Measurements from ENCODE around the gene SYNDIG1. TPM values are rescaled to one million over a fixed set of nuclear protein-coding genes. Genes with fewer than 3 reads are reported as not detected.

Gene SYNDIG1
- total RNA-seq, 1 experiment from 2014 or later: not detected

DNA sequence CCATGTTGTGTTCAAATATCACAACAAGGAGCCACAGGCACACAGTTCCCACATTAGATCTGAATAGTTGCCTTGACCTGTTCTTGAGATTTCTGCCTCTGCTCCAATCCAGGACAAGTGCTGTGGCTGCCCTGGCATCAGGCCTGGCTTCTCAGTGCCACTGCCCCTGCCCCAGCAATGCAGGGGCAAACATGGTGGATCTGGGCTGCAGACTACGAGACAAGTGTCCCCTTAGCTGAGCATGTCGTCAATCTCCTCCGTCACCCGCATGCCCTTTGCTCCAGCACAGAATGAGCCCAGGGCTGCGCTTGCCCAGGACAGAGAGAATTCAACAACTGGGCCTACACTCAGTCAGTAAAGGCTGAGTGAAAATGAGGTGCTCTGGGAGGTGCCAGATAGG lies 201.6 kb downstream of the SYNDIG1 start:
- Mint-ChIP-seq H3K4me3 (ENCODE audit: low read depth, unreplicated experiment) (no peak overlapping the region), H3K9me3 (ENCODE audit: low read depth, unreplicated experiment) (no peaks in the 10 kb centered on the region), H3K36me3 (ENCODE audit: insufficient read depth, unreplicated experiment) (no peaks in the 10 kb centered on the region), H3K27me3 (ENCODE audit: unreplicated experiment) (no peaks in the 10 kb centered on the region), H3K4me1 (ENCODE audit: low read depth, unreplicated experiment) (no peaks in the 10 kb centered on the region), H3K27ac (ENCODE audit: unreplicated experiment) (no peak overlapping the region)
- intact Hi-C loops (cut with micrococcal nuclease; ENCODE audit: unreplicated experiment): no loop called here
- no peak for DNase-seq
- BruUV-seq (replicated peaks): no TSS peak
- CTCF ChIA-PET: no interaction called here
- TF ChIP-seq, protein P1, sequence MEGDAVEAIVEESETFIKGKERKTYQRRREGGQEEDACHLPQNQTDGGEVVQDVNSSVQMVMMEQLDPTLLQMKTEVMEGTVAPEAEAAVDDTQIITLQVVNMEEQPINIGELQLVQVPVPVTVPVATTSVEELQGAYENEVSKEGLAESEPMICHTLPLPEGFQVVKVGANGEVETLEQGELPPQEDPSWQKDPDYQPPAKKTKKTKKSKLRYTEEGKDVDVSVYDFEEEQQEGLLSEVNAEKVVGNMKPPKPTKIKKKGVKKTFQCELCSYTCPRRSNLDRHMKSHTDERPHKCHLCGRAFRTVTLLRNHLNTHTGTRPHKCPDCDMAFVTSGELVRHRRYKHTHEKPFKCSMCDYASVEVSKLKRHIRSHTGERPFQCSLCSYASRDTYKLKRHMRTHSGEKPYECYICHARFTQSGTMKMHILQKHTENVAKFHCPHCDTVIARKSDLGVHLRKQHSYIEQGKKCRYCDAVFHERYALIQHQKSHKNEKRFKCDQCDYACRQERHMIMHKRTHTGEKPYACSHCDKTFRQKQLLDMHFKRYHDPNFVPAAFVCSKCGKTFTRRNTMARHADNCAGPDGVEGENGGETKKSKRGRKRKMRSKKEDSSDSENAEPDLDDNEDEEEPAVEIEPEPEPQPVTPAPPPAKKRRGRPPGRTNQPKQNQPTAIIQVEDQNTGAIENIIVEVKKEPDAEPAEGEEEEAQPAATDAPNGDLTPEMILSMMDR (IDR thresholded peaks at IDR 0.05; ENCODE audit: unreplicated experiment): no peak

DNA sequence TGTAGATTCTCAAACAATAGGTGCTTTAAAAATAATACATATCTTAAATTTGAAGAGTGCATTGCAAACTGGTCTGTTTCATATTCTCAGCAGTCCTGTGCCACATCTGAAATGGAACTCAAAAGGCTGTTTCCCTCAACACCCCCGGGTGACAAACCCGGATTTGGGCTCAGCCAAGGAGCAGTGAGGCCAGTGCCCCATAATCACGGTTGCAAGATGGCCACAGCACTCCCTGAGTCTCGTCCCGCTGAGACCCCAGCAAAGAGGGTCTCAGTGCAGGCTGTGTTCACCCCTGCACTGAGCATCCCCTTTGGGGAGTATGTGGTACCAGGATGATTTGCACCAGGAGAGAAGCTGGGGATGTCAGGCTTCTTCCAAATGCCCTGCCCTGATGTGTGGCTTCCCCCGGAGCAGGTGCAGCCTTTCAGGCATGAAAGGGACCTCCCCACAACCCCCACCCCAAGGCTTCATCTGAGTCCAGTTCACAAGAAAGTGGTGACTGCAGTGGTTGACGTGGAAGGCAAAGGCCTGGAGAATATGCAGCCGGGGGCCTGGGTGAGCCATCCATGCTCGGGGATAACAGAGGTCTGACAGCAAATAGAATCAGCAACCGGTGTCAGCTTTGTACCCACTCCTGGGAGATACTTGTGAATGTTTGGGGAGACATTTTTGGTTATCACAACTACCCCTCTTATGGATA lies 202.9 kb downstream of the SYNDIG1 start:
- no TSS peak for BruUV-seq (replicated peaks)
- intact Hi-C loops (cut with micrococcal nuclease; ENCODE audit: unreplicated experiment): no loop called here
- H3K4me1 Mint-ChIP-seq (ENCODE audit: low read depth, unreplicated experiment): no peaks in the 10 kb centered on the region
- TF ChIP-seq, protein P1 (IDR thresholded peaks at IDR 0.05; ENCODE audit: unreplicated experiment): no peak
- no peaks in the 10 kb centered on the region for H3K36me3 Mint-ChIP-seq (ENCODE audit: insufficient read depth, unreplicated experiment)
- H3K27ac Mint-ChIP-seq (ENCODE audit: unreplicated experiment): no peak overlapping the region
- no peak for DNase-seq
- no peak overlapping the region for H3K4me3 Mint-ChIP-seq (ENCODE audit: low read depth, unreplicated experiment)
- H3K9me3 Mint-ChIP-seq (ENCODE audit: low read depth, unreplicated experiment): no peaks in the 10 kb centered on the region
- CTCF ChIA-PET: no interaction called here
- H3K27me3 Mint-ChIP-seq (ENCODE audit: unreplicated experiment): no peaks in the 10 kb centered on the region

DNA sequence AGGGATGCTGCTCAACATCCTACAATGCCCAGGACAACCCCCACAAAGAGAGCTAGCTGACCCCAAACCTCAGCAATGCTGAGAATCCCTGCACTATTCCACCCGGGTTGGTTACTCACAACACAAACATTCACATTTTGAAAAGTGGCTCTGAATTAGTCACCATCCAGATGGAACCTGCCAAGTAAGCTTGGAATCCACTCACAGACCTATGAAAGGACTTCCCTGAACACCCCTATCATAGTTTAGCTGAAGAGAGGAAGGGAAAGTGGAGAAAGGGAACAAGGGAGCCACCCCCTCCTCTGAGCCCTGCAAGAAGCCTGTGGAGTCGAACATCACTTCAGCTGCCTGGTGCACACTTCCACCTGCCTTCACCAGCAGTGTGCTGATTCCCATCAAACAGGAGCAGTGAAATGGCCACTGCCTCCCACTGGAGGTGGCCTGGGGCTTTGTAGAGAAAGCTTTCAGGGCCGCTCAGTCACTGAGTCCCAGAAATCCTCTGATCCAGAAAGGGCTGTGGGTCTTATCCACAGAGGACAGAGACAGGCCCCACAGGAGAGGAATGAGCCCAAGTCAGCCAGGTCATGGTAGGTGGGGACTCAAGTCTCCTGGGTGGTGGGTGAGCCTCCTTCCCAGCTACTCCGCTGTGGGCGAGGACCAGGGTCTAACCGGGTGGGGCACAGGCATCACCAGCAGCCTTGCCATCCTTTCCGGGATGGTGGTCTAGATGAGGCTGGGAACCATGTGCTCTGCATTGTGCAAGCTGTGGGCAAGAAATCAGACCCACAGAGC lies 203.7 kb downstream of the SYNDIG1 start:
- Mint-ChIP-seq H3K36me3 (ENCODE audit: insufficient read depth, unreplicated experiment) (no peaks in the 10 kb centered on the region), H3K27ac (ENCODE audit: unreplicated experiment) (no peak overlapping the region), H3K9me3 (ENCODE audit: low read depth, unreplicated experiment) (no peaks in the 10 kb centered on the region), H3K4me1 (ENCODE audit: low read depth, unreplicated experiment) (no peaks in the 10 kb centered on the region), H3K4me3 (ENCODE audit: low read depth, unreplicated experiment) (no peak overlapping the region), H3K27me3 (ENCODE audit: unreplicated experiment) (no peaks in the 10 kb centered on the region)
- TF ChIP-seq, protein P1 (IDR thresholded peaks at IDR 0.05; ENCODE audit: unreplicated experiment): no peak
- intact Hi-C loops (cut with micrococcal nuclease; ENCODE audit: unreplicated experiment): no loop called here
- no TSS peak for BruUV-seq (replicated peaks)
- DNase-seq: no peak
- CTCF ChIA-PET: no interaction called here

DNA sequence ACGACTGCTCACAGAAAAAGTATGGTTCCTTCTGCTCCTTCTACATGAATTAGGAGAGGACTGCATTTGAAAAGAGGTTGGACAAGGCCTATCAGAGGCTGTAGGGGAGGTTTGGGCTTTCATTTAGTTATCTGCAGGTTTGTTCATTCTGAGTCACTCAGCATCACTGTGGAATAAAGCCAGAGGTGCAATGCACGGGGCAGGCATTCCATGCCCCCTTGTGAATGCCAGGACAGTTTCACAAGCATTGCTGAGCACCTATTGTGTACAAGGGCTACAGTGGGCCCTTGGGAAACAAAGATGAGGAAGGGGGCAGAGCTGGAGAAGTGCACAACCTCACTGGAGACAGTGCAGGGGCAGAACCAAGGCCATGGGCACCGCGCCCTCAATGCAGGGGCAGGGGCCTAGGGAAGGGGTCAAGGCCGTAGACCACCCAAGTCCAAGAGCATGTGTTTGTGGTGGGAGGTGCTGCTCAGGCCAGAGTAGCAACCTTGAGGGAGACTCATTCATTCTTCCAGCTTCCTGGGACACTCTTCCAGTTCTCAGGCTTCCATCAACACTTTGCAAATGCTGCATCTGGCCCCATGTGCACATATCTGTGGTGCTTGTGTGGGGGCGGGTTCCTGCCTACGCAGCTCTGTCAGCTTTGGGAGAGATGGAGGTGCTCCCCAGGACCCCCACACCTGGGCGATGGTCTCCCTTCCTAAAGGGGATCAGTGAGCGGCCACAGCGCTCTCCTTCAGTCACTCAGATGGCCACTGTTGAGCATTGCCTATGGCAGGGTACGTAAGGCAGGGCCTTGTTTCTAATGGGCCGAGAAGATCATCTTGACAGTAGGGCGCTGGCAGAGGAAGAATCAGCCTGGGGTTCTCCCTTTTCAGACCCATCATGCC lies 204.5 kb downstream of the SYNDIG1 start:
- BruUV-seq (replicated peaks): no TSS peak
- H3K9me3 Mint-ChIP-seq (ENCODE audit: low read depth, unreplicated experiment): no peaks in the 10 kb centered on the region
- H3K27me3 Mint-ChIP-seq (ENCODE audit: unreplicated experiment): no peaks in the 10 kb centered on the region
- TF ChIP-seq, protein P1 (IDR thresholded peaks at IDR 0.05; ENCODE audit: unreplicated experiment): no peak
- H3K36me3 Mint-ChIP-seq (ENCODE audit: insufficient read depth, unreplicated experiment): no peaks in the 10 kb centered on the region
- H3K4me3 Mint-ChIP-seq (ENCODE audit: low read depth, unreplicated experiment): no peak overlapping the region
- H3K27ac Mint-ChIP-seq (ENCODE audit: unreplicated experiment): no peak overlapping the region
- intact Hi-C loops (cut with micrococcal nuclease; ENCODE audit: unreplicated experiment): no loop called here
- CTCF ChIA-PET: no interaction called here
- DNase-seq: no peak
- H3K4me1 Mint-ChIP-seq (ENCODE audit: low read depth, unreplicated experiment): no peaks in the 10 kb centered on the region
